NCI-H2171 treated with DMSO at 0.1 percent for 48 hours (cell line): ENCODE results near the gene TMEM255B.

Experiments
- DNase-seq: peaks from one replicate; lab custom pipeline; 2025; lab: John Stamatoyannopoulos, UW

The TMEM255B gene

GRCh38 chr13:113768018-113768905 is 9.2 kb downstream of the TMEM255B start:
- DNase-seq = no peak

- no peak for DNase-seq
These were observed 10.1 kb downstream of the TMEM255B start for GRCh38 chr13:113769106-113769505.

- DNase-seq = no peak
These were observed 10.9 kb downstream of the TMEM255B start for GRCh38 chr13:113769881-113770280.

- DNase-seq = no peak
These were observed 11.4 kb downstream of the TMEM255B start for GRCh38 chr13:113770441-113770840.

- DNase-seq = no peak
These were observed 11.9 kb downstream of the TMEM255B start for GRCh38 chr13:113770937-113771336.

- DNase-seq = no peak
These were observed 12.8 kb downstream of the TMEM255B start for GRCh38 chr13:113771709-113772331.

- DNase-seq = peak; percentile 32
These were observed 15.4 kb downstream of the TMEM255B start for GRCh38 chr13:113774177-113775107.

- DNase-seq = no peak
These were observed 16.6 kb downstream of the TMEM255B start for GRCh38 chr13:113775451-113776145.

GRCh38 chr13:113776231-113777125 is 17.5 kb downstream of the TMEM255B start:
- no peak for DNase-seq

- DNase-seq = no peak
These were observed 18.6 kb downstream of the TMEM255B start for GRCh38 chr13:113777311-113778260.

- no peak for DNase-seq
These were observed 22.5 kb downstream of the TMEM255B start for GRCh38 chr13:113781571-113781970.

GRCh38 chr13:113782472-113782871 is 23.4 kb downstream of the TMEM255B start:
- no peak for DNase-seq

GRCh38 chr13:113783200-113783881 is 24.3 kb downstream of the TMEM255B start:
- DNase-seq = no peak

GRCh38 chr13:113783966-113784644 is 25.1 kb downstream of the TMEM255B start:
- no peak for DNase-seq

GRCh38 chr13:113784645-113785024 is 25.6 kb downstream of the TMEM255B start:
- no peak for DNase-seq

- DNase-seq = no peak
These were observed 26.3 kb downstream of the TMEM255B start for GRCh38 chr13:113785051-113786010.

- DNase-seq = no peak
These were observed 27.3 kb downstream of the TMEM255B start for GRCh38 chr13:113786262-113786841.
